H9 (cell line): ENCODE data around the gene UVSSA. TPM values are rescaled to one million over a fixed set of nuclear protein-coding genes. Genes with fewer than 3 reads are reported as not detected.

Experiments used
- total RNA-seq: library from RNA; stranded (reverse); gene quantifications from 2 replicates; pipeline ENCODE4 v1.2.1, GENCODE V29; 2021

UVSSA gene
- total RNA-seq, 1 experiment from 2014 or later, result 15.9 TPM

Other genes with a start within 250 kb of the UVSSA start
- 3.0 and 3.3 TPM in 2 replicates for gene RNF212, start 233.6 kb upstream of the UVSSA start, total RNA-seq
- gene SPON2, start 174.6 kb upstream of the UVSSA start, total RNA-seq, result 1.7 and 2.3 TPM in 2 replicates
- 128 and 136 TPM in 2 replicates for gene CTBP1, start 98.1 kb upstream of the UVSSA start, total RNA-seq
- gene MAEA, start 57.3 kb upstream of the UVSSA start, total RNA-seq, result 85.6 and 89.5 TPM in 2 replicates
- gene NKX1-1, start 59.2 kb downstream of the UVSSA start, total RNA-seq, result not detected in 2 replicates